Measurements from ENCODE around the gene EYS. TPM values are rescaled to one million over a fixed set of nuclear protein-coding genes. Genes with fewer than 3 reads are reported as not detected.
"Not testable (repeated sequence)": the region's sequence is repeated elsewhere in the genome, so short reads cannot be mapped to it uniquely, and the experiment has no call there.

The EYS gene
- total and polyA plus RNA-seq, 4 donors, result 0.08 to 0.63 (median 0.36) TPM

- TF ChIP-seq GABPA (IDR thresholded peaks at IDR 0.05 in 1 of 2, conservative IDR thresholded peaks at IDR 0.05 in 1 of 2), result no peak
- no peak for TF ChIP-seq SP1 (IDR thresholded peaks at IDR 0.05)
- no peak for TF ChIP-seq RAD21 (IDR thresholded peaks at IDR 0.05)
- no peak for TF ChIP-seq ATF3 (IDR thresholded peaks at IDR 0.05)
- TF ChIP-seq HNF4G (IDR thresholded peaks at IDR 0.05), result no peak
- no peak for TF ChIP-seq ZBTB33 (IDR thresholded peaks at IDR 0.05)
- TF ChIP-seq JUND (IDR thresholded peaks at IDR 0.05), result no peak
These were observed 356.5 kb downstream of the EYS start (continued) for GRCh38 chr6:65350530-65350929.

GRCh38 chr6:65302655-65303054, 404.4 kb downstream of the EYS start:
- not testable (repeated sequence) for DNase-seq (ENCODE audit: low spot score); H3K4me1 ChIP-seq (ENCODE audit: control insufficient read depth in 4 of 4, insufficient read depth in 4 of 4, low read length in 3 of 4); H3K9ac ChIP-seq (ENCODE audit: low read depth in 1 of 2, low read length in 2 of 2); H3K27me3 ChIP-seq (ENCODE audit: control insufficient read depth in 4 of 4, insufficient read depth in 4 of 4, low read length in 3 of 4); H3K9me3 ChIP-seq (ENCODE audit: control insufficient read depth in 4 of 4, low read length in 3 of 4); H3K4me3 ChIP-seq (ENCODE audit: low read depth in 1 of 3, low read length in 3 of 3); H3K27ac ChIP-seq (ENCODE audit: low read depth in 1 of 2, low read length in 2 of 2); H3K36me3 ChIP-seq (ENCODE audit: control insufficient read depth in 4 of 4, insufficient read depth in 3 of 4, low read depth in 1 of 4, low read length in 3 of 4)
- WGBS, result 79% methylated on average over 8 of the region's 10 CpGs

GRCh38 chr6:65299236-65299635, 407.8 kb downstream of the EYS start:
- no peaks in the 10 kb centered on the region for H3K4me1 ChIP-seq (ENCODE audit: control insufficient read depth in 4 of 4, insufficient read depth in 4 of 4, low read length in 3 of 4)
- H3K27me3 ChIP-seq (ENCODE audit: control insufficient read depth in 4 of 4, insufficient read depth in 4 of 4, low read length in 3 of 4), result no peaks in the 10 kb centered on the region
- WGBS, result 65% methylated on average over 2 of the region's 2 CpGs
- no peak overlapping the region for H3K9ac ChIP-seq (ENCODE audit: low read depth in 1 of 2, low read length in 2 of 2)
- H3K9me3 ChIP-seq (ENCODE audit: control insufficient read depth in 4 of 4, low read length in 3 of 4), result no peaks in the 10 kb centered on the region
- no peak for DNase-seq (ENCODE audit: low spot score)
- H3K27ac ChIP-seq (ENCODE audit: low read depth in 1 of 2, low read length in 2 of 2), result no peak overlapping the region
- H3K4me3 ChIP-seq (ENCODE audit: low read depth in 1 of 3, low read length in 3 of 3), result no peak overlapping the region
- no peaks in the 10 kb centered on the region for H3K36me3 ChIP-seq (ENCODE audit: control insufficient read depth in 4 of 4, insufficient read depth in 3 of 4, low read depth in 1 of 4, low read length in 3 of 4)
- no peak for TF ChIP-seq RAD21 (IDR thresholded peaks at IDR 0.05)
- no peak for TF ChIP-seq SP1 (IDR thresholded peaks at IDR 0.05)
- TF ChIP-seq HNF4G (IDR thresholded peaks at IDR 0.05), result no peak
- TF ChIP-seq GABPA (IDR thresholded peaks at IDR 0.05 in 1 of 2, conservative IDR thresholded peaks at IDR 0.05 in 1 of 2), result no peak
- no peak for TF ChIP-seq JUND (IDR thresholded peaks at IDR 0.05)
- no peak for TF ChIP-seq RXRA (IDR thresholded peaks at IDR 0.05)
- no peak for TF ChIP-seq NR2F2 (IDR thresholded peaks at IDR 0.05)
- no peak for TF ChIP-seq FOXA1 (IDR thresholded peaks at IDR 0.05)
- TF ChIP-seq HNF4A (conservative IDR thresholded peaks at IDR 0.05), result no peak
- no peak for TF ChIP-seq ZBTB33 (IDR thresholded peaks at IDR 0.05)
- no peak for TF ChIP-seq YY1 (IDR thresholded peaks at IDR 0.05)
- TF ChIP-seq EGR1 (IDR thresholded peaks at IDR 0.05; ENCODE audit: low read depth in 2 of 2), result no peak
- TF ChIP-seq REST (IDR thresholded peaks at IDR 0.05), result no peak
- no peak for TF ChIP-seq ATF3 (IDR thresholded peaks at IDR 0.05)
- no peak for TF ChIP-seq TAF1 (conservative IDR thresholded peaks at IDR 0.05)
- no peak for TF ChIP-seq CTCF (IDR thresholded peaks at IDR 0.05; ENCODE audit: low read depth, low read length, missing input control)
- no peak for TF ChIP-seq MAX (IDR thresholded peaks at IDR 0.05)
- no peak for TF ChIP-seq FOXA2 (IDR thresholded peaks at IDR 0.05)
